Neural crest cell (in vitro differentiated cells): ENCODE measurements around the gene WSCD2. TPM values are rescaled to one million over a fixed set of nuclear protein-coding genes. Genes with fewer than 3 reads are reported as not detected.
"Not testable (repeated sequence)": the region's sequence is repeated elsewhere in the genome, so short reads cannot be mapped to it uniquely, and the experiment has no call there.

Experiments used
- DNase-seq: peaks from one replicate; pipeline ENCODE4 v3.0.0; 2021; ENCODE audit warnings: low read depth, mixed read lengths, low spot score
- H3K27ac Mint-ChIP-seq: one replicate; pipeline ENCODE4 v1.8.0; 2021; ENCODE audit warnings: mild to moderate bottlenecking, mixed read lengths; ENCODE audit not compliant: unreplicated experiment
- H3K27me3 Mint-ChIP-seq: 2 replicates; pipeline ENCODE4 v1.8.0; 2021; ENCODE audit warnings: low read depth, mild to moderate bottlenecking, mixed read lengths
- H3K36me3 Mint-ChIP-seq: 2 replicates; pipeline ENCODE4 v1.8.0; 2021; ENCODE audit warnings: low read depth, mild to moderate bottlenecking, mixed read lengths
- H3K4me1 Mint-ChIP-seq: 2 replicates; pipeline ENCODE4 v1.8.0; 2021; ENCODE audit warnings: mixed read lengths
- H3K4me3 Mint-ChIP-seq: one replicate; pipeline ENCODE4 v1.8.0; 2021; ENCODE audit warnings: mild to moderate bottlenecking, mixed read lengths
- H3K9me3 Mint-ChIP-seq: 2 replicates; pipeline ENCODE4 v1.8.0; 2021; ENCODE audit warnings: mixed read lengths
- CTCF ChIP-seq: fragments of 200-600 bp; sonication (generic); conservative IDR thresholded peaks from 2 replicates; pipeline ENCODE4 v1.5.0; 2021; ENCODE audit warnings: antibody characterized with exemption, mild to moderate bottlenecking
- total RNA-seq: library from RNA; stranded (reverse); gene quantifications from 2 replicates; pipeline ENCODE4 v1.2.1, GENCODE V29; 2021

Gene WSCD2
- total RNA-seq, 1 donor from 2014 or later, result 1.4 TPM

GRCh38 chr12:108218921-108219320 is 89.8 kb downstream of the WSCD2 start:
- H3K4me1 Mint-ChIP-seq, result no peaks in the 10 kb centered on the region
- no peak for TF ChIP-seq CTCF
- H3K9me3 Mint-ChIP-seq, result no peaks in the 10 kb centered on the region
- H3K27me3 Mint-ChIP-seq, result peaks cover 47% of the 10 kb centered on the region
- no peak overlapping the region for H3K4me3 Mint-ChIP-seq
- no peak overlapping the region for H3K27ac Mint-ChIP-seq
- no peak for DNase-seq
- no peaks in the 10 kb centered on the region for H3K36me3 Mint-ChIP-seq

DNA sequence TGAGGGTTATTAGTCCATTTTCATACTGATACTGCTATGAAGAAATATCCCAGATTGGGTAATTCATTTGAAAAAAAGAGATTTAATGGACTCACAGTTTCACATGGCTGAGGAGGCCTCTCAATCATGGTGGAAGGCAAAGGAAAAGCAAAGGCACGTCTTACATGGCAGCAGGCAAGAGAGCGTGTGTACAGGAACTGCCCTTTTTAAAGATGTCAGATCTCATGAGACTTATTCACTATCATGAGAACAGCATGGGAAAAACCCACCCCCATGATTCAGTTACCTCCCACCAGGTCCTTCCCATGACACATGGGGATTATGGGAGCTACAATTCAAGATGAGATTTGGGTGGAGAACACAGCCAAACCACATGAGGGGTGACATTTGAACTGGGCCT is 96.0 kb downstream of the WSCD2 start:
- not testable (repeated sequence) for DNase-seq, H3K4me3 Mint-ChIP-seq, H3K9me3 Mint-ChIP-seq, H3K36me3 Mint-ChIP-seq, H3K27ac Mint-ChIP-seq
- Mint-ChIP-seq H3K4me1 (peaks cover 10% of the 10 kb centered on the region), H3K27me3 (peaks cover 18% of the 10 kb centered on the region)

DNA sequence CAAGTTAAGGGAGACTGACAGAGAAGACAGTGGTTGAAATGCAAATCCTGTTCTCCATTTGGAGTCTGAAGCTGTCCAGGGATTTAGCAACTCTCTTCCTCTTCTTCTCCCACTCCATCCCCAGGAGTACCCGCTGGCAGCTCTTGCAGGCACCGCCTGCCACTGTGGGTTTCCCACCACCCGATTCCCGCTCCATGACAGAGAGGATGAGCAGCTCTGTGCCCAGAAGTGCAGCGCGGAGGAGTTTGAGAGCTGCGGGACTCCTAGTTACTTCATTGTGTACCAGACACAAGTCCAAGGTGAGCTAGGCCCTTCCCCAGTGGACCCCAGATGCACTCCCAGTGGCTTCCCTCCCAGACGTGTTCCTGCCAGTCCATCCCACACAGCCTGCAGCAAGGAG is 97.8 kb downstream of the WSCD2 start:
- Mint-ChIP-seq H3K36me3 (no peaks in the 10 kb centered on the region), H3K9me3 (no peaks in the 10 kb centered on the region), H3K4me3 (no peak overlapping the region), H3K27ac (no peak overlapping the region), H3K4me1 (peaks cover 10% of the 10 kb centered on the region), H3K27me3 (peaks cover 20% of the 10 kb centered on the region)
- DNase-seq, result no peak
- no peak for TF ChIP-seq CTCF

DNA sequence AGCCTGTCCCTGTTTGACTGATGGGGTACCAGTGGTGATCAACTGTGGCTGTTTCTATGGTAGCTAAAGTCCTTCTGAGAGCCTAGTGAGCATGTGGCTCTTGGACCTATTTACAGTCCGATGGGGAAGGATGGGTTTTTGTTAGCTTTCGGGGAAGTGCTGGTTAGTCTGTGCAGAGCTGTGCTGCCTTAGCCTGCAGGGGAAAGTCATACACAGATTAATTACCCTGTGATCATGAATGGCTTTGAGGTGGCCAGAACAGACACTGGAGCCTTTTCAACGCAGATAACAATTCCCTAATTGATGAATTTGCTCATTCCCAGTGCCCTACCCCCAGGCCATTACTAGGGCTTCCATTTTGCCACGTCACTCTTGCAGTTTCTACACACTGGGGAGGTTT is 99.7 kb downstream of the WSCD2 start:
- TF ChIP-seq CTCF, result no peak
- Mint-ChIP-seq H3K27me3 (peaks cover 23% of the 10 kb centered on the region), H3K4me1 (peaks cover 10% of the 10 kb centered on the region), H3K9me3 (no peaks in the 10 kb centered on the region), H3K27ac (no peak overlapping the region), H3K36me3 (no peaks in the 10 kb centered on the region), H3K4me3 (no peak overlapping the region)
- no peak for DNase-seq

DNA sequence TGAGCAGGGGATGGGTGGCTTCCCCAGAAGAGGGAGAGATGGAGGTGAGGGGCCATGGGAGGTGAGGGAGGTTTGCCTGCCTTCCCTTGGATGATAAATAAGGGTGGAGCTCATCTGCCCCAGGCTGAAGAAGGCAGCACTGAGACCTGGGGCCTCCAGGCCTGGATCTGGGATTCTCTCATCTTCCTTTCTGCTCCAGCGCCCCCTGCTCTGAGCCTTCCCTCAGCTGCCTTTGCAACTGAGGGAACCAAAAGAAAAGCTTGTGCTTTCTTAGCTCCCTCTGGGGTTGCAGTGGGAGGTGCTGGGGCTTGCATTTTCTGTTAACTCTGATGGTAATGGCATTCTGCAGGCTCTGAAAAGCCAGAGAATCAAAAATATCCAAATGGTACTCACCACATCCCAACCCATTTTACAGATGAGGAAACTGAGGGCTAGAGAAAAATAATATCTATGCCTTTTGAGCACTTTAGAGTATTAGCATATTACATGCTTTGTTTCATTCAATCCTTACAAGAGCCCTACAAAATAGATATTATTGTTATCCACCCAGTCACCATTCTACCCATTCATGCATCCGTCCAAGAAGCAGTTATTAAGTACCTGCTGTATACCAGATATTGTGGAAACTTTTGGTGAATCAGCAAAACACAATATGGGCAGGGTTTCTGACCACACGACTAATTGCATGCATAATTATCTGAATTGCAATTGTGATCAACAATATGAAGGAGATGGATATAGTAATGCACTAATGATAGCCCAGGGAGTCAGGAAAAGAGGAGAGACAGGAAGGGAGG is 102.2 kb downstream of the WSCD2 start:
- Mint-ChIP-seq H3K27me3 (peaks cover 38% of the 10 kb centered on the region), H3K9me3 (no peaks in the 10 kb centered on the region), H3K36me3 (no peaks in the 10 kb centered on the region), H3K27ac (no peak overlapping the region), H3K4me1 (peaks cover 25% of the 10 kb centered on the region), H3K4me3 (no peak overlapping the region)
- DNase-seq, result no peak
- TF ChIP-seq CTCF, result no peak

GRCh38 chr12:108231909-108232434 is 102.9 kb downstream of the WSCD2 start:
- Mint-ChIP-seq H3K9me3 (no peaks in the 10 kb centered on the region), H3K27me3 (peaks cover 41% of the 10 kb centered on the region), H3K27ac (no peak overlapping the region), H3K4me1 (peaks cover 29% of the 10 kb centered on the region), H3K4me3 (no peak overlapping the region), H3K36me3 (no peaks in the 10 kb centered on the region)
- no peak for DNase-seq
- no peak for TF ChIP-seq CTCF
